Liver (tissue), 9 donors: ENCODE measurements around the gene CES1. TPM values are rescaled to one million over a fixed set of nuclear protein-coding genes. Genes with fewer than 3 reads are reported as not detected.

Source experiments
- DNase-seq: peaks from one replicate; pipeline ENCODE4 v3.0.0-alpha.2; 2017; ENCODE audit warnings: low spot score
- H3K27ac ChIP-seq, 2 donors: one replicate each; pipeline ENCODE4 v1.7.0; 2013; ENCODE audit warnings: inconsistent platforms in 2 of 2, low read length in 2 of 2, control low read depth in 1 of 2, low read depth in 1 of 2, mild to moderate bottlenecking in 1 of 2
- H3K27me3 ChIP-seq, 4 donors: one replicate each; pipeline versions ENCODE4 v1.6.1 to v1.7.0; 2013; ENCODE audit warnings: low read length in 3 of 4, inconsistent platforms in 1 of 4, mild to moderate bottlenecking in 1 of 4, moderate library complexity in 1 of 4; ENCODE audit not compliant: control insufficient read depth in 4 of 4, insufficient read depth in 4 of 4
- H3K36me3 ChIP-seq, 4 donors: one replicate each; pipeline versions ENCODE4 v1.6.1 to v1.7.0; 2013; ENCODE audit warnings: low read length in 3 of 4, mild to moderate bottlenecking in 3 of 4, low read depth in 1 of 4, moderate library complexity in 1 of 4; ENCODE audit not compliant: control insufficient read depth in 4 of 4, insufficient read depth in 3 of 4
- H3K4me1 ChIP-seq, 4 donors: one replicate each; pipeline versions ENCODE4 v1.6.1 to v1.7.0; 2013; ENCODE audit warnings: low read length in 3 of 4, mild to moderate bottlenecking in 3 of 4, moderate library complexity in 1 of 4; ENCODE audit not compliant: control insufficient read depth in 4 of 4, insufficient read depth in 4 of 4
- H3K4me3 ChIP-seq, 3 donors: one replicate each; pipeline versions ENCODE4 v1.6.1 to v1.7.0; 2013; ENCODE audit warnings: low read length in 3 of 3, control low read depth in 1 of 3, low read depth in 1 of 3, mild to moderate bottlenecking in 1 of 3
- H3K9ac ChIP-seq, 2 donors: one replicate each; pipeline ENCODE4 v1.7.0; 2013; ENCODE audit warnings: low read length in 2 of 2, mild to moderate bottlenecking in 2 of 2, moderate library complexity in 2 of 2, control low read depth in 1 of 2, low read depth in 1 of 2
- H3K9me3 ChIP-seq, 4 donors: one replicate each; pipeline versions ENCODE4 v1.6.1 to v1.7.0; 2013; ENCODE audit warnings: low read length in 3 of 4; ENCODE audit not compliant: control insufficient read depth in 4 of 4
- CTCF ChIP-seq: fragments of 150-350 bp; IDR thresholded peaks from 2 replicates; pipeline ENCODE4 v1.5.1; 2017; ENCODE audit warnings: improper control_type of control experiment, low read depth, low read length; ENCODE audit not compliant: missing input control
- EGR1 ChIP-seq, 2 donors: IDR thresholded peaks; 2 replicates each; pipeline ENCODE4 v1.6.1; 2016 to 2018; ENCODE audit warnings: antibody characterized with exemption in 2 of 2, low read depth in 2 of 2
- FOXA1 ChIP-seq: IDR thresholded peaks from 2 replicates; pipeline ENCODE4 v1.6.1; 2016; ENCODE audit warnings: antibody characterized with exemption
- FOXA2 ChIP-seq: IDR thresholded peaks from 2 replicates; pipeline ENCODE4 v1.6.1; 2016; ENCODE audit warnings: antibody characterized with exemption
- GABPA ChIP-seq, 2 donors: IDR thresholded peaks in 1 of 2; conservative IDR thresholded peaks in 1 of 2; 2 replicates each; pipeline ENCODE4 v1.6.1; 2016; ENCODE audit warnings: antibody characterized with exemption in 2 of 2, mild to moderate bottlenecking in 1 of 2, moderate library complexity in 1 of 2
- HNF4A ChIP-seq, 2 donors: conservative IDR thresholded peaks; 2 replicates each; pipeline ENCODE4 v1.6.1; 2016; ENCODE audit warnings: antibody characterized with exemption in 2 of 2, mild to moderate bottlenecking in 2 of 2
- JUND ChIP-seq, 2 donors: IDR thresholded peaks; 2 replicates each; pipeline ENCODE4 v1.6.1; 2016; ENCODE audit warnings: antibody characterized with exemption in 2 of 2
- MAX ChIP-seq: IDR thresholded peaks from 2 replicates; pipeline ENCODE4 v1.6.1; 2016; ENCODE audit warnings: antibody characterized with exemption
- NR2F2 ChIP-seq: IDR thresholded peaks from 2 replicates; pipeline ENCODE4 v1.6.1; 2016; ENCODE audit warnings: antibody characterized with exemption
- REST ChIP-seq: IDR thresholded peaks from 2 replicates; pipeline ENCODE4 v1.6.1; 2016; ENCODE audit warnings: antibody characterized with exemption, mild to moderate bottlenecking
- RXRA ChIP-seq, 2 donors: IDR thresholded peaks; 2 replicates each; pipeline ENCODE4 v1.6.1; 2017 to 2018; ENCODE audit warnings: antibody characterized with exemption in 2 of 2, mild to moderate bottlenecking in 1 of 2
- SP1 ChIP-seq: IDR thresholded peaks from 2 replicates; pipeline ENCODE4 v1.6.1; 2018; ENCODE audit warnings: antibody characterized with exemption, mild to moderate bottlenecking
- TAF1 ChIP-seq: conservative IDR thresholded peaks from 2 replicates; pipeline ENCODE4 v1.6.1; 2016; ENCODE audit warnings: antibody characterized with exemption, mild to moderate bottlenecking
- ZBTB33 ChIP-seq: IDR thresholded peaks from 2 replicates; pipeline ENCODE4 v1.6.1; 2016; ENCODE audit warnings: antibody characterized with exemption
- WGBS: extraction: QIAGEN DNeasy Blood & Tissue Kit; methylation state at CpG from one replicate; pipeline ENCODE4 v1.1.7; 2013; 5-methylcytosine and 5-hydroxymethylcytosine counted together
- polyA plus RNA-seq, 2 donors: library from polyadenylated mRNA; stranded (reverse) in 1 of 2; unstranded in 1 of 2; fragments of 200-250 nt in 1 of 2; fragments of >200 nt in 1 of 2; fragmentation: Nextera tagmentation in 1 of 2; extraction: Ambion mirVana in 1 of 2; gene quantifications; one replicate each; pipeline versions ENCODE4 v1.2.1 to v1.2.3, GENCODE V29; 2013 to 2015
- total RNA-seq, 2 donors: library from RNA; depleted of rRNA; stranded (reverse); fragments of >200 nt; gene quantifications; one replicate each; pipeline ENCODE4 v1.2.3, GENCODE V29; 2014
- TF ChIP-seq, protein P1 (sequence below): IDR thresholded peaks from 2 replicates; pipeline ENCODE4 v1.6.1; 2016; ENCODE audit warnings: antibody characterized with exemption
- donor health status: healthy.
- donor health status: healthy.
- donor health status: healthy.
- donor health status: healthy.
- donor health status: healthy.

The CES1 gene
- total and polyA plus RNA-seq, 4 donors, result 8.4 to 1,773 (median 546) TPM

GRCh38 chr16:55828680-55829079 lies 4.2 kb downstream of the CES1 start (continued):
- TF ChIP-seq TAF1 (no peak), EGR1 (IDR thresholded peaks at IDR 0.05; ENCODE audit: low read depth in 2 of 2) (no peak)

GRCh38 chr16:55825115-55825728 lies 7.7 kb downstream of the CES1 start:
- DNase-seq, result peak; percentile 20
- no peak overlapping the region for H3K9ac ChIP-seq
- H3K27ac ChIP-seq, result peak overlapping the region; percentile 22 to 31
- H3K36me3 ChIP-seq, result peaks cover 17 to 59% (median 39%) of the 10 kb centered on the region in 4 donors
- H3K27me3 ChIP-seq, result no peaks in the 10 kb centered on the region
- H3K4me3 ChIP-seq, result no peak overlapping the region
- TF ChIP-seq RXRA (IDR thresholded peaks at IDR 0.05) (no peak), HNF4A (conservative IDR thresholded peaks at IDR 0.05) (no peak), TAF1 (no peak), FOXA2 (no peak), NR2F2 (no peak), REST (no peak), EGR1 (IDR thresholded peaks at IDR 0.05; ENCODE audit: low read depth in 2 of 2) (no peak)
- TF ChIP-seq, protein P1, sequence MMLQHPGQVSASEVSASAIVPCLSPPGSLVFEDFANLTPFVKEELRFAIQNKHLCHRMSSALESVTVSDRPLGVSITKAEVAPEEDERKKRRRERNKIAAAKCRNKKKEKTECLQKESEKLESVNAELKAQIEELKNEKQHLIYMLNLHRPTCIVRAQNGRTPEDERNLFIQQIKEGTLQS, result no peak
- peaks cover 2 to 39% (median 24%) of the 10 kb centered on the region in 4 donors for H3K4me1 ChIP-seq
- WGBS, result 87% methylated on average over 6 of the region's 6 CpGs
- H3K9me3 ChIP-seq, result no peaks in the 10 kb centered on the region

DNA sequence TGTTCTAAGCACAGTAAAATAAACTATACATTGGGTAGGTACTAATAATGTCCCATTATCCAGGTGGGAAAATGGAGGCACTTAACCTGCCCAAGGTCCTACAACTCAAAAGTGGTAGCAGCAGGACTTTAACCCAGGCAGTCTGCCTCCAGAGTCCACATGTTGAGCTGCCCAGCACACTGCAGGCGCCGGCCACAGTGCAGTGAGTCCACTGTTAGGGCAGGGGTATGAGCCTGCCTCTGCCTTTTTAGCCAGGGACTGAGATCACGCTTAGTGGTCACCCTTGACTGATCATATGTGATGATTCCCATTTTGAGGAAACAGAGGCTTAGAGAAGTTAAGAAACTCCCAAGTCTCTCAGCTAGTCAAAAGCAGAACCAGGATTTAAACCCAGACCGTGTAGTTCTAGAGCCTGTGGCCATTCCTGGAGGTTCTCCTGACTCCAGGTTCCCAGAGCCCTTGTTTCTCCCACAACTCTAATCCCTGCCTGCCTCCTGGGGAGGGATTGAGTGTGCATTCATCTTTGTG lies 8.4 kb downstream of the CES1 start:
- Histone ChIP-seq H3K9me3 (no peaks in the 10 kb centered on the region), H3K36me3 (peaks cover 17 to 63% (median 40%) of the 10 kb centered on the region in 4 donors), H3K27me3 (no peaks in the 10 kb centered on the region), H3K9ac (peak overlapping the region in 1 of 2 donors; percentile 6), H3K27ac (no peak overlapping the region), H3K4me1 (peaks cover 2 to 34% (median 20%) of the 10 kb centered on the region in 4 donors), H3K4me3 (no peak overlapping the region)
- peak; percentile 47 to 51 for TF ChIP-seq HNF4A (conservative IDR thresholded peaks at IDR 0.05)
- no peak for TF ChIP-seq FOXA2
- WGBS, result 82% methylated on average over 4 of the region's 4 CpGs
- no peak for DNase-seq

DNA sequence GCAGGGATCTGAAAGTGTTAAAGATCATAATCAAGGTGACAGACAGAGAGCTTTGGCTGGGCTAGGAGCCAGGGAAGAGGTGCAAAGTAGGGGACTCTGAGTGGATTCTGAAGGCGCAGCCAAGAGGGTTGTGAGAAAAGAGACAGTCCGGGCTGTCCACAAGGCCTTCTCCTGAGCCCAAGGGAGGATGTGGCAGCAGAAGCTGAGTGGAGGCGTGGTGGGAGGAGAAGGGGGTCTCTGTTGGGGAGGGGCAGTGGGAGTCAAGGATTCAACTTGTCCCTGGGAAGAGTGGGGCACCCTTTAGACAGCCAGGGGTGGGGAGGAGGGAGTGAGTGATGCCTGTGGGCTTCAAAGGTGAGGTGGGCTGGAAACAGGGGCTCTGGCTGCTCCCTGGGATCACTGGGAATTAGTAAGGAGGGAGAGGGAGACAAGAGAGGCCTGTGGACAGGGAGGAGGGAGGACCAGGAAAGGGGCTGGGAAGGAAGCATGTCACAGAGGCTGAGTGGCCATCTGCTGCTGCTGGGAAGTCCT lies 10.6 kb downstream of the CES1 start:
- DNase-seq, result no peak
- no peak overlapping the region for H3K9ac ChIP-seq
- peaks cover 11 to 69% (median 49%) of the 10 kb centered on the region in 4 donors for H3K36me3 ChIP-seq
- no peaks in the 10 kb centered on the region for H3K9me3 ChIP-seq
- H3K27ac ChIP-seq, result no peak overlapping the region
- H3K4me1 ChIP-seq, result peaks cover 0 to 20% (median 2%) of the 10 kb centered on the region in 4 donors
- WGBS, result 86% methylated on average over 3 of the region's 3 CpGs
- H3K4me3 ChIP-seq, result no peak overlapping the region
- H3K27me3 ChIP-seq, result no peaks in the 10 kb centered on the region
- no peak for TF ChIP-seq MAX
- TF ChIP-seq GABPA (IDR thresholded peaks at IDR 0.05 in 1 of 2, conservative IDR thresholded peaks at IDR 0.05 in 1 of 2), result no peak
- TF ChIP-seq CTCF, result no peak
- TF ChIP-seq SP1, result no peak
- TF ChIP-seq, protein P1, result no peak
- no peak for TF ChIP-seq JUND (IDR thresholded peaks at IDR 0.05)
- TF ChIP-seq FOXA1, result no peak
- no peak for TF ChIP-seq ZBTB33
- no peak for TF ChIP-seq HNF4A (conservative IDR thresholded peaks at IDR 0.05)
